Ramos (cell line): Measurements from ENCODE around the gene CD22.
"Not testable (repeated sequence)": the region's sequence is repeated elsewhere in the genome, so short reads cannot be mapped to it uniquely, and the experiment has no call there.

Source experiments
- in situ Hi-C: fragments of 300-500 bp; cut with MboI; formaldehyde crosslinking; loops from one replicate; pipeline ENCODE4 v1.14.3; 2022; ENCODE audit warnings: low sequenced_read_pairs; ENCODE audit not compliant: unreplicated experiment

Gene CD22

DNA sequence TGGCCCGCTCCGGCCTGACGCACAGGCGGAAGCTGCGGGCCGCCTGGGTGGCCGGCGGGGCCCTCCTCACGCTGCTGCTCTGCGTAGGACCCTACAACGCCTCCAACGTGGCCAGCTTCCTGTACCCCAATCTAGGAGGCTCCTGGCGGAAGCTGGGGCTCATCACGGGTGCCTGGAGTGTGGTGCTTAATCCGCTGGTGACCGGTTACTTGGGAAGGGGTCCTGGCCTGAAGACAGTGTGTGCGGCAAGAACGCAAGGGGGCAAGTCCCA, 23.1 kb downstream of the CD22 start:
- in situ Hi-C loops, result no loop called here

DNA sequence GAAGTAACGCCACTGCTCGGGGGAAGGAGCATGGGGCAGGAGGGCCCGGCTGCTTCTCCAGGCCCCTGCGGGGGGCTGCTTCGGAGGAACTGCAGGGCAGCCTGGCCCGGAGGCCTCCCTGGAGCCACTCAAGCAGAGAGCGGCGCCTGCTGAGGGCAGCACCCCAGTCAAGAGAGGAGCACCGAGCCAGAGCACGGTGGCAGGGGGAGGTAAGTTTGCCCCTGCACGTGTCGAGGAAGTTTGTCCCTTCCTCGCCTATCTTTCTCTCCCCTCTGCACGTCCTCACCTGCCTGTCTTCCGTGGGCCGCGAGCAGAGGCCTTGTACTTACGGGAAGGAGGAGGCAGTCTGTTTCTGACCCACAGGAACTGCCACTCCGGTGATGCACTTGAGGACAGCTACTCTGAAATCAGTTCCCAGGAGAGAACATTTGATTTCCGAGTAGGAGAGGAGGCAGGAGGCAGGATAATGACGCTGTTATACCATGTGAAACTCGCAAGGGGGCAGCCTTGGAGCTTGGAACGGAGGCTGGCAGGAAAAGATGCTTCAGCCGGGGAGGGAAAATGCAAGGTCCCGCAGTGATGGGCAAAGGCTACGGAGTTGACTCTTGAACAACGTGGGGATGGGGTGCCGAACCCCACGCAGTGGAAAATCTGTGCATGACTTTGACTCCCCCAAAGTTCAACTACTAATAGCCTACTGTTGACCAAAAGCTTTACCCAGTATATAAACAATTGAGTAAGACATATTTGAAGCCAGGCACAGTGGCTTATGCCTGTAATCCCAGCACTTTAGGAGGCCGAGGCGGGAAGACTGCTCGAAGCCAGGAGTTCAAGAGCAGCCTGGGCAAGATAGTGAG, 23.7 kb downstream of the CD22 start:
- in situ Hi-C loops, result no loop called here

GRCh38 chr19:35353635-35354034, 24.6 kb downstream of the CD22 start:
- in situ Hi-C loops, result no loop called here

DNA sequence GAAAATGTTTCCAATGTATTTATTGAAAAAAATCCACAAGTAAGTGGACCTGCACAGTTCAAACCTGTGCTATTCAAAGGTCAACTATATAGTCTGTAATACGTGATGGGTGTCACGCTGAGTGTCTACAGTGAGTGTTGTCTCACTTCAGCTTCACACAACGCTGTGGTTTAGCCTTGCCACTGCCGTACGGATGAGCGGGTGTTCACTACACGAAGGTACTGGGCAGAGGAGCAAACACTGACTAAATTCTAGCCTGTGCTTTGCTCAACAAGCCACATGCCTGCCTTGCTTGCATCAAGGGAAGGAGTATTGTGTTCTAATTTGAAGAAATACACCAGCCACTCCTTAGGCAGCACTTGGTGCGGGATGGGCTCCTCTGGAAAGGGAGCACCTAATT, 25.9 kb downstream of the CD22 start:
- in situ Hi-C loops, result no loop called here

DNA sequence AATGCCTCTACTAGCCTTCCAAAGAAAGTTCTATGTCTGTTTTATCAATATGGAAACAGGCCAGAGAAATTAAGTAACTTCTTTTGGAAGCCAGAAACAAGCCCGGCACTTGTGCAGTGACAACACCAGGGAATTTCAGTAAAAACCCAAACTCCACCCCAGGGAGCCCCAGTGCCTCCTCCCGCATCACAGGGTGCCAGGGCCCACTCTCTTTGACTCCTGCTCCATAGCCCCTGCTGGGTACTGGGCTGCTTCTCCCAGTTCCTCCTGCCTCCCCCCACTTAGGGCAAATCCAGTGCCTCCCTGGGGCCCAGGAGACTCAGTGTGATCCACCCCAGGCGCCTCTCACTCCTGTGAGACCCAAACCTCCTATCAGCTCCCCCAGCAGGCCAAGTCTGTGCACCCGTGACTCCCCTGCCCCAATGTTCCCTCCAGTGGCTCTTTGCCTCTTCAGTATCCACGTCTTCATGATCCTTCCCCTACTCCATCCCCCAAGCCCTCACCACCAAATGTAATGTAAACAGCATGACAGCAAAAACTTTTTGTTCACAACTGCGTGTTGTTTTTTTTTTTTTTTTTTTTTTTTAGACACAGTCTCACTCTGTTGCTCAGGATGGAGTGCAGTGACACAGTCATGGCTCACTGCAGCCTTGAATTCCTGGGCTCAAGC, 26.9 kb downstream of the CD22 start:
- in situ Hi-C loops, result no loop called here

- in situ Hi-C loops, result no loop called here
These were observed 29.0 kb downstream of the CD22 start, which contains the start of gene FFAR3 for GRCh38 chr19:35357867-35358573. TSS of gene FFAR3 (plus strand) at chr19:35358460. CDS start at chr19:35358891, 431 bp downstream.

DNA sequence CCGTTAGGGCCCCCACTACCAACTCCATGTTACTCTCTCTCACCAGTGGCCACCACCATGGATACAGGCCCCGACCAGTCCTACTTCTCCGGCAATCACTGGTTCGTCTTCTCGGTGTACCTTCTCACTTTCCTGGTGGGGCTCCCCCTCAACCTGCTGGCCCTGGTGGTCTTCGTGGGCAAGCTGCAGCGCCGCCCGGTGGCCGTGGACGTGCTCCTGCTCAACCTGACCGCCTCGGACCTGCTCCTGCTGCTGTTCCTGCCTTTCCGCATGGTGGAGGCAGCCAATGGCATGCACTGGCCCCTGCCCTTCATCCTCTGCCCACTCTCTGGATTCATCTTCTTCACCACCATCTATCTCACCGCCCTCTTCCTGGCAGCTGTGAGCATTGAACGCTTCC, 29.8 kb downstream of the CD22 start:
- in situ Hi-C loops, result not testable (repeated sequence)

DNA sequence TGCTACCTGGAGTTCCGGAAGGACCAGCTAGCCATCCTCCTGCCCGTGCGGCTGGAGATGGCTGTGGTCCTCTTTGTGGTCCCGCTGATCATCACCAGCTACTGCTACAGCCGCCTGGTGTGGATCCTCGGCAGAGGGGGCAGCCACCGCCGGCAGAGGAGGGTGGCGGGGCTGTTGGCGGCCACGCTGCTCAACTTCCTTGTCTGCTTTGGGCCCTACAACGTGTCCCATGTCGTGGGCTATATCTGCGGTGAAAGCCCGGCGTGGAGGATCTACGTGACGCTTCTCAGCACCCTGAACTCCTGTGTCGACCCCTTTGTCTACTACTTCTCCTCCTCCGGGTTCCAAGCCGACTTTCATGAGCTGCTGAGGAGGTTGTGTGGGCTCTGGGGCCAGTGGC, 30.4 kb downstream of the CD22 start:
- in situ Hi-C loops, result not testable (repeated sequence)

GRCh38 chr19:35360081-35360480, 31.1 kb downstream of the CD22 start:
- in situ Hi-C loops, result not testable (repeated sequence)

- in situ Hi-C loops, result no loop called here
These were observed 32.0 kb downstream of the CD22 start for GRCh38 chr19:35360880-35361420.

GRCh38 chr19:35362261-35363000, 33.4 kb downstream of the CD22 start:
- in situ Hi-C loops, result no loop called here

- in situ Hi-C loops, result no loop called here
These were observed 34.1 kb downstream of the CD22 start for GRCh38 chr19:35363001-35363590.

DNA sequence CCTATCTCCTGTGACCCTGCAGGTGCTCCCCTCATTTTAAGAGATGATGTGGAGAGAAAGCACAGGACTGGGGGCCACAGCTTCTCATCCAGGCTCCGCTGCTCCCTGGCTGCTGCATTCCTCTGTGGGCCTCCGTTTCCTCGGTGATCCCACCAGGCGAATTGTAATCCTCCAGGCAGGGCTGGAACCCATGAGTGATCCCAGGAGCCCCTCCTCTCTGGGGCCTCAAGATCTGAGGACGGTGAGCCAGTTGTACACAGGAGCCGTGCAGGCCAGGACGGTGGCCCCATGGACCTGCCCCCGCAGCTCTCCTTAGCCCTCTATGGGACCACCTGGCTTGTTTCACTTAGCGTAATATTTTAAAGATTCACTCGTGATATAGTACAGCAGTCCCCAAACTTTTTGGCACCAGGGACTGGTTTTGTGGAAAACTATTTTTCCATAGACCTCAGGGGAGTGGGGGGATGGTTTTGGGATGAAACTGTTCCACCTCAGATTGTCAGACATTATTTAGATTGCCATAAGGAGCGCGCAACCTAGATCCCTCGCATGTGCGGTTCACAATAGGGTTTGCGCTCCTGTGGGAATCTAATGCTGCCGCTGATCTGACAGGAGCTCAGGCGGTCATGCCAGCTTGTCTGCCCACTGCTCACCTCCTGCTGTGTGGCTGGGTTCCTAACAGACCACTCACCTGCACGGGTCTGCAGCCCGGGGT, 34.9 kb downstream of the CD22 start:
- in situ Hi-C loops, result no loop called here

DNA sequence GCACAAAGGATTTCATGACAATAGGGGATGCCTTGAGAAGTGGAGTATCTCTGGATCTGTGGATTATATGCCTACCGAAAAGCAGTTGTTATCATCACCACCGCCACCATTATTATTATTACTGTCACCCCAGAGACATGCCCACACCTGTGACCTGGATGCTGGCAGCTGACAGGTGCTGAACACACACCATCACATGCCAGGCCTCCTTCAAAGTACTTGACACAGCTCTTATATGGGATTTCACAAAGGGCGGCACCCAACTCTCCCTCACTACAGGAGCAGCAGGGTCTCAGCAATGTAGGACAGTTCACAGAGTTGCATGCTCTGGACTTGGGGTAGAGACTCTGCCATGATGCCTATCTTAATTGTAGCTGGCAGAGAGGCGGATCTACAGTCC, 36.3 kb downstream of the CD22 start:
- in situ Hi-C loops, result no loop called here

DNA sequence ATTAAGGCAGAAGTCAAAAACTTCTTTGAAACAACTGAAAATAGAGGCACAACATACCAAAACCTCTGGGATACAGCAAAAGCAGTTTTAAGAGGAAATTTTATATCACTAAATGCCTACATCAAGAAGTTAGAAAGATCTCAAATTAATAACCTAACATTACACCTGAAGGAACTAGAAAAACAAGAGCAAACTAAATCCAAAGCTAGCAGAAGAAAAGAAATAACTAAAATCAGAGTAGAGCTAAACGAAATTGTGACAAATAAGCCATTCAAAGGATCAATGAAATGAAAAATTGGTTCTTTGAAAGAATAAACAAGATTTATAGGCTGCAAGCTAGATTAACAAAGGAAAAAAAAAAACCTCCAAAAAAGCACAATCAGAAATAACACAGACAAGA, 39.4 kb downstream of the CD22 start:
- in situ Hi-C loops, result no loop called here

GRCh38 chr19:35369522-35369921, 40.5 kb downstream of the CD22 start:
- in situ Hi-C loops, result no loop called here

- in situ Hi-C loops, result loop anchor here (10.0 kb wide), 1 partner anchor 214 kb away; the partner anchor contains the start of gene PMIS2
These were observed 41.7 kb downstream of the CD22 start, which contains the start of gene GPR42 for GRCh38 chr19:35370722-35371121. TSS of gene GPR42 (plus strand) at chr19:35371068. CDS start at chr19:35371360, 292 bp downstream.

DNA sequence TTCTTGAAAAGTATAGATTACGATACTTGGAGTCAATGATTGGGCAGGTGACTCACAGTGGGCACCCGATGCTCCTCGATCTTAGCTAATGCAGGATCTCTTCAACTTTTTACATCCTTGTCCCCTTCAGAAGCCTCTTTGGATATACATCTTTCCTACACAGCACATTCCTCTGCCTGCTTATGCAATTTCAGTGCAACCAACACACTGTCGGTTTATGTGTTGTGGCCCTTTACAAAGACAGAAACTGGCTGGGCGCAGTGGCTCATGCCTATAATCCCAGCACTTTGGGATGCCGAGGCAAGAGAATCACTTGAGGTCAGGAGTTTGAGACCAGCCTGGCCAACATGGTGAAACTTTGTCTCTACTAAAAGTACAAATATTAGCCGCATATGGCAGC, 44.5 kb downstream of the CD22 start:
- in situ Hi-C loops, result loop anchor here (10.0 kb wide), 1 partner anchor 211 kb away; the partner anchor contains the start of gene PMIS2

DNA sequence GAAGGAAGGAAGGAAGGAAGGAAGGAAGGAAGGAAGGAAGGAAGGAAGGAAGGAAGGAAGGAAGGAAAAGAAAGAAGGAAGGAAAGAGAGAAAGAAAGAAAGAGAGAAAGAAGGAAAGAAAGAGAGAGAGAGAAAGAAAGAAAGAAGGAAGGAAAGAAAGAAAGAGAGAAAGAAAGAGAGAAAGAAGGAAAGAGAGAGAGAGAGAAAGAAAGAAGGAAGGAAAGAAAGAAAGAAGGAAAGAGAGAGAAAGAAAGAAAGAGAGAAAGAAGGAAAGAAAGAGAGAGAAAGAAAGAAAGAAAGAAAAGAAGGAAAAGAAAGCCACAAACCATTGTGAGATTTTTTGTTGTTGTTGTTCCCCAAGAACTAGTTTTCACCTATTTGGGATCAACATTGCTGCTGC, 45.0 kb downstream of the CD22 start:
- in situ Hi-C loops, result loop anchor here (10.0 kb wide), 1 partner anchor 211 kb away; the partner anchor contains the start of gene PMIS2
